Epithelial cell of prostate (primary cell): Measurements from ENCODE around the gene TBC1D2B.

Source experiments
- DNase-seq: peaks from one replicate; pipeline ENCODE4 v3.0.0-alpha.2; 2011; ENCODE audit warnings: low read depth, low spot score
- H3K27ac ChIP-seq: fragments of 450-650 bp; 2 replicates; pipeline ENCODE4 v1.5.1; 2017; ENCODE audit warnings: mild to moderate bottlenecking

Gene TBC1D2B

GRCh38 chr15:78077053-78077870 is at the start of gene TBC1D2B:
TSS of gene TBC1D2B (minus strand) at chr15:78077711. CDS start at chr15:78077652, 59 bp downstream.
- H3K27ac ChIP-seq: peak within 1 kb of the TSS; percentile 66
- DNase-seq: no peak

- H3K27ac ChIP-seq: no peak overlapping the region
- DNase-seq: no peak
Observed at GRCh38 chr15:78125267-78125666, 47.8 kb upstream of the TBC1D2B start.

- DNase-seq: no peak
- no peak overlapping the region for H3K27ac ChIP-seq
Observed at GRCh38 chr15:78120523-78120922, 43.0 kb upstream of the TBC1D2B start.

- DNase-seq: no peak
- H3K27ac ChIP-seq: no peak overlapping the region
Observed at GRCh38 chr15:78112551-78112950, 35.0 kb upstream of the TBC1D2B start.

GRCh38 chr15:78111788-78112187 is 34.3 kb upstream of the TBC1D2B start:
- no peak overlapping the region for H3K27ac ChIP-seq
- DNase-seq: no peak

GRCh38 chr15:78110916-78111475 is 33.5 kb upstream of the TBC1D2B start:
- no peak for DNase-seq
- H3K27ac ChIP-seq: no peak overlapping the region

- H3K27ac ChIP-seq: no peak overlapping the region
- DNase-seq: no peak
Observed at GRCh38 chr15:78110096-78110495, 32.6 kb upstream of the TBC1D2B start.

- no peak overlapping the region for H3K27ac ChIP-seq
- no peak for DNase-seq
Observed at GRCh38 chr15:78109156-78109555, 31.6 kb upstream of the TBC1D2B start.

- DNase-seq: peak; percentile 26
- no peak overlapping the region for H3K27ac ChIP-seq
Observed at GRCh38 chr15:78108300-78109084, 31.0 kb upstream of the TBC1D2B start.

- no peak overlapping the region for H3K27ac ChIP-seq
Observed at GRCh38 chr15:78107471-78107870, 30.0 kb upstream of the TBC1D2B start.

GRCh38 chr15:78105476-78106241 is 28.1 kb upstream of the TBC1D2B start:
- DNase-seq: no peak

More at GRCh38 chr15:78107471-78107870, 30.0 kb upstream of the TBC1D2B start:
- no peak for DNase-seq

GRCh38 chr15:78104566-78105475 is 27.3 kb upstream of the TBC1D2B start:
- no peak overlapping the region for H3K27ac ChIP-seq
- no peak for DNase-seq

More at GRCh38 chr15:78105476-78106241, 28.1 kb upstream of the TBC1D2B start:
- no peak overlapping the region for H3K27ac ChIP-seq

- H3K27ac ChIP-seq: no peak overlapping the region
- DNase-seq: no peak
Observed at GRCh38 chr15:78104119-78104479, 26.6 kb upstream of the TBC1D2B start.

- no peak for DNase-seq
- H3K27ac ChIP-seq: no peak overlapping the region
Observed at GRCh38 chr15:78103406-78104118, 26.1 kb upstream of the TBC1D2B start.

- no peak for DNase-seq
- no peak overlapping the region for H3K27ac ChIP-seq
Observed at GRCh38 chr15:78102741-78103140, 25.2 kb upstream of the TBC1D2B start.

GRCh38 chr15:78102211-78102610 is 24.7 kb upstream of the TBC1D2B start:
- DNase-seq: no peak
- no peak overlapping the region for H3K27ac ChIP-seq

GRCh38 chr15:78101423-78102105 is 24.1 kb upstream of the TBC1D2B start:
- H3K27ac ChIP-seq: no peak overlapping the region
- no peak for DNase-seq

- DNase-seq: no peak
- no peak overlapping the region for H3K27ac ChIP-seq
Observed at GRCh38 chr15:78100886-78101285, 23.4 kb upstream of the TBC1D2B start.
